GM15510 (cell line): ENCODE data around the gene SLC9A7.

Source experiments
- POLR2A ChIP-seq: IDR thresholded peaks from 3 replicates; pipeline ENCODE4 v1.6.1; 2011; ENCODE audit warnings: borderline replicate concordance; ENCODE audit not compliant: insufficient read length; ENCODE audit errors: extremely low read depth

The SLC9A7 gene

DNA sequence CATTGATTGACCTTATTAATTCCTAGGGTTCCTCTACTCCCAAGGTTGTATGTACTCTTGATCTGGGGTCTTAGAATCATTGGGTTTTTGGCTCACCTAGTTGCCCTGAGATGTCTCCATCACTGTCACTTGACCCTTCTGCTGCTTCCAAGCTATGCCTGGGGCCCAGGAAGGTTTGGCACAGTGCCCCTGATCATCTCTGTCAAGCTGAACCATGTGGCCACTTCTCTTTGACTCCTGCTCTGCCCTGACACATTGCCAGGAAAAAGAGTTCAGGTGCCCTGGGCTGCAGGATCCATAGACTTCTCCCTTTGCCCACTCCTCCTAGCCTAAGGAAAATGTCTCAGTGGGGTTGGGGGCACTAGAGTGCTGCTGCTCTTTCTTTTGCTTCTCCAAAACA lies 189.3 kb downstream of the SLC9A7 start:
- TF ChIP-seq POLR2A: no peak

DNA sequence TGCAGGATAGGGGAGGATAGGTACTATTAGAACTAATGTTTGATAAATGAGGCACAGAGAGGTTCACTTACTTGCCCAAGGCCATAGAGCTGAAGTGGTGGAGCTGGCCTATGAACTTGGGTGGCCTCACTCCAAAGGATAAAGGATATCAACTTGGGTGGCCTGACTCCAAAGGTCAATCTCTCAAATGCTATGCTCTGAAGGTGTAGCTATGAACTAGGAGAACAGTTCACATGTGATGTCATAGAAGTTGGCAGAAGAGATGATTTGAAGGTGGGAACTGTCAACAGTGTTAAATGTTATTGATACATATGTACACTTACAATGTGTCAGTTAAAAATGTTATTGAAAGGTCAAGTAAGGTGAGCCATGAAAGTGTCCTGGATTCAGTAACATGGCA lies 191.5 kb downstream of the SLC9A7 start:
- TF ChIP-seq POLR2A: no peak

DNA sequence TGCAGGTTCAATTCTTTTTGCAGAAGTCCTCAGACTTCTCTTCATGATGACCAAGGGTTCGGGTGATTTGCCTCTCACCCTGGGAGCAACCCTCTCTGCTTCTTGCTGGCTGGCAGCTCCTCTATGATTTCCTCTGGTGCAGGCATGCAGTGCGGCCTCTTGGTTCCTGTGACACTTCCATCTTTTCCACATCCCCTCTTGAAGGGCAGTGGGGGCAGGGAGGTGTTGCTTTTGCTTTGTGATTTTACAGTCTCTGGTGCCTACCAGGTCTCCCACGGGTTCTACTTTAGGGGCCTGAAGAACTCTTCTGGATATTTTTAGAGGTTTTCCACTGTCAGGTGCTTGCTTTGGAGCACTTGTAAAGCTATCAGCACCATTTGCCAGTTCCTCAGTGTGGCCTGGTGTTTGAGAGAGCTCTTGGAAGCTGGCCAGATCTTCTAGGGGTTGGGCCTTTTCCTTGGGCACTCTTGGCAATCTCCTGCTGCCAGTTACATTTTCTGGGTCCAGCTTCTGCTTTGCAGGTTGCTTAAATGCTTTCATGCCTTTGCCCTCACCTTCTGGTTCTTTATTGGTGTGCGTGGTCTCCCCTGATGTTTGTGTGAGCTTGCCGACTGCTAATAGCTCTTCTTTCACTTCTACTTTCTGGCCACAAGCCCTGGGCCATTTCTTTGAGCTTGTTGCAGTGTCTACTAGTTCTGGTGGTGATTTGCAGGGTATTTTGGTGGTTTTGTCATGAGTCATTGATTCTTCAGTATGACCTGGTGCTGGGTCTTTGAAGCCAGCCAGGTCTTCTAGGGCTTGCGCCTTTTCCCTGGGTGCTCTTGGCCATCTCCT lies 196.9 kb downstream of the SLC9A7 start:
- no peak for TF ChIP-seq POLR2A

DNA sequence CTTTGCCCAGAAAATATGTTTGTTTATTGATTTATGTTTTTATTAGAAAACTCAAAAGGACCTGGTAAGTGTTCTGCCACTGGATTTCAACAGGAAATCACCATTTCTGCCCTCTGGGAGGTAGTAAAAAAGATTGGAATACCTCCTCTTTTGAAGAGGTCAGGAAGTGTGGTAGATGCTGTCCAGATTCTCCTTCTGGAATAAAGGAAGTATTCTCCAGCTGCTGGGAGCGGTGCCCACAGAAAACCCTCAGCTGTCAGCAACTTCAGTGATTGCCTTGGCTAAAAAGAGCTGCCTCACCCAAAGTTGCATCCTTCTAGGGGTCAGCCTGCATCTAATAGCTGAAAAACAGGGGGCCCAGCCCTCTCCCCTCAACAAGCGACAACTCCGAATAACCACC lies 199.9 kb downstream of the SLC9A7 start:
- TF ChIP-seq POLR2A: no peak

DNA sequence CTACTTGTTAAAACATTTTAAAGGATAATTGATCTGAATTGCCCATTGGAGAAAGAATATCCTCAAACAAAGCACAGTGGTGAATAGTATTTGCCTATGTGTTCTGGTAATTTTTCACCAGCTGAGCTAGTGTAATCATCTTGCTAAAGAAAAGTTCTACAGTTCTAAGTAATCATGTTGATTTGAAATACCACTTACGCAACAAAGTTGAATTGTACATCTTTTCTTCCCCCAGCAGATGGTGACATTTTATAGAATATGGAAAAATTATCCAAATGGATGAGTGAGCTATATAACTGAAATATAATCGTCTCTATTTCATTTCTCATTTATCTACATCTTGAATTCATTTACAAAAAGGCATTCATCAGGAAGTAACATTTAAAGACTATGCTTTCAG lies 204.0 kb downstream of the SLC9A7 start:
- TF ChIP-seq POLR2A: no peak

DNA sequence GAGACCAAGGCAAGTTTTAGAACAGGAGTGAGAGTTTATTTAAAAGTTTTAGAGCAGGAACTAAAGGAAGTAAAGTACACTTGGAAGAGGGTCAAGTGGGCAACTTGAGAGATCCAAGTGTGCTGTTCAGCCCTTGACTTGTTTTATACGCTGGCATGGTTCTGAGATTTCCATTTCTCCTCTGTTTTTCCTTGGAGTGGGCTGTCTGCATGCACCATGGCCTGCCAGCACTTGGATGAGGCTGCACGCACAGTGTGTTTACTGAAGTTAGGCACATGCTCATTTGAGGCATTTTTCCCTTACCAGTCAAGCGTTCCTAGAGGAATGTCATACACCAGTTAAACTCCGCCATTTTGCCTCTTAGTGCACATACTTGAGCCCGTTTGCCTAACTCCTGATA lies 205.0 kb downstream of the SLC9A7 start:
- TF ChIP-seq POLR2A: no peak

DNA sequence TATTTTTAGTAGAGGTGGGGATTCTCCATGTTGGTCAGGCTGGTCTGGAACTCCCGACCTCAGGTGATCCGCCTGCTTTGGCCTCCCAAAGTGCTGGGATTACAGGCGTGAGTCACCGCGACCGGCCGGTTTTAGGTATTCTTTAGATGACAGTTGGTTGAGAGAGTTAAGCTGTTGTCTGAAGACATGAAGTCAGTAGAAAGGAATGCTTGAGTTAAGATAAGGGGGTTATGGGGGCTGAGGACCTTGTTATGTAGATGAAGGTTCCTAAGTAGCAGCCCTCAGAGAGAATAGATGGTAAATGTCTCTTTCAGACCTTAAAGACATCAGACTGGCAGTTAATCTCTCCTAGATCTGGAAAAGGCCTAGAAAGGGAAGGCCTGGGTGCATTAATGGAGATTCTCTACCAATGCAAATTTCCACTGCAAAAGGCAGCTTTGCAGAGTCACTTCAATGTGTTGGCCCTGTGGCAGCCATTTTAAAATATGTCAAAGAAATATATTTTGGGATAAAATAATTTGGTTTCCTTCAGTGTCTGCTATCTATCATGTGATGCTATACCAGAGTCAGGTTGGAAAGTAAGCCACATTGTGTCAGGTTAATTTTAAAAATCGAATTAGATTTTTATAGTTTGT lies 207.3 kb downstream of the SLC9A7 start:
- no peak for TF ChIP-seq POLR2A

DNA sequence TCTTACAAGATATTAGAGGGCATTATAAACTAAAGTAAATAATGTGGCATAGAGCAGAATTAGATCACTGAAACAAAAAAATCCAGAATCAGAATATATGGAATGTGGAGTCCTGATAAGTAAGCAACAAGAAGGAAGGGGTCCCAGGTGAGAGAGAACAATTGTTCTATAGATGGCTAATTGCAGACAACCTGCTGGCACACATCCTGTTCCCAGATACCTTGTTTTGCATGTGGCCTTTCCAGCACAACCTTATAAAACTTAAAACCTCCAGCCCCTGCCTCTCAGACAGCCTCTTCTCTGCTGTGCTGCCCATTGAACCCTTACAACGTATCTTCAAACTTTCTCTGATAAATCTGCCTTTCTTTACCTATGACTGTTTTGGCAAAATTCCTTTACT lies 209.0 kb downstream of the SLC9A7 start:
- TF ChIP-seq POLR2A: no peak
